Stimulated activated CD4-positive, alpha-beta T cell treated with anti-CD3 and anti-CD28 coated beads, Interleukin-2, amount 100 ng/mL, for 48 hours (primary cell): Measurements from ENCODE around the gene CLRN2.
"Not testable (repeated sequence)": the region's sequence is repeated elsewhere in the genome, so short reads cannot be mapped to it uniquely, and the experiment has no call there.

Experiments
- DNase-seq, 2 donors: peaks; one replicate each; pipeline ENCODE4 v3.0.0-alpha.2; 2020

Gene CLRN2

GRCh38 chr4:17510582-17510981 is 4.4 kb upstream of the CLRN2 start:
- no peak for DNase-seq

- no peak for DNase-seq
Observed at GRCh38 chr4:17511051-17511450, 3.9 kb upstream of the CLRN2 start.

- DNase-seq, result peak; percentile 36 to 40
Observed at GRCh38 chr4:17511509-17511949, 3.4 kb upstream of the CLRN2 start.

- peak; percentile 71 to 79 for DNase-seq
Observed at GRCh38 chr4:17511950-17512795, 2.8 kb upstream of the CLRN2 start, which contains the start of gene QDPR. Gene QDPR (minus strand): TSS chr4:17512090. CDS start chr4:17512054, 36 bp downstream.

- DNase-seq, result no peak
Observed at GRCh38 chr4:17512973-17513665, 1.8 kb upstream of the CLRN2 start.

- DNase-seq, result no peak
Observed at GRCh38 chr4:17515445-17516407, 761 bp downstream of the CLRN2 start.

GRCh38 chr4:17516980-17517379 is 2.0 kb downstream of the CLRN2 start:
- no peak for DNase-seq

GRCh38 chr4:17517664-17518063 is 2.7 kb downstream of the CLRN2 start:
- DNase-seq, result no peak

GRCh38 chr4:17521595-17521994 is 6.6 kb downstream of the CLRN2 start:
- no peak for DNase-seq

GRCh38 chr4:17523662-17524061 is 8.7 kb downstream of the CLRN2 start:
- no peak for DNase-seq

GRCh38 chr4:17526695-17527477 is 11.9 kb downstream of the CLRN2 start:
- DNase-seq, result no peak

- no peak for DNase-seq
Observed at GRCh38 chr4:17528551-17529165, 13.7 kb downstream of the CLRN2 start.

GRCh38 chr4:17531538-17532285 is 16.7 kb downstream of the CLRN2 start:
- DNase-seq, result no peak

- no peak for DNase-seq
Observed at GRCh38 chr4:17534705-17535104, 19.7 kb downstream of the CLRN2 start.

- no peak for DNase-seq
Observed at GRCh38 chr4:17535242-17535641, 20.3 kb downstream of the CLRN2 start.

- no peak for DNase-seq
Observed at GRCh38 chr4:17535906-17536305, 20.9 kb downstream of the CLRN2 start.

- DNase-seq, result not testable (repeated sequence)
Observed at GRCh38 chr4:17537060-17537459, 22.1 kb downstream of the CLRN2 start.

- DNase-seq, result no peak
Observed at GRCh38 chr4:17544205-17544604, 29.2 kb downstream of the CLRN2 start.

GRCh38 chr4:17544831-17545234 is 29.9 kb downstream of the CLRN2 start:
- DNase-seq, result no peak

- no peak for DNase-seq
Observed at GRCh38 chr4:17545374-17546140, 30.6 kb downstream of the CLRN2 start.
